Measurements from ENCODE around the gene NGFR.

- TF ChIP-seq CTCF (conservative IDR thresholded peaks at IDR 0.05; ENCODE audit: low read length) (no peak), EZH2phosphoT487 (IDR thresholded peaks at IDR 0.05; ENCODE audit: borderline replicate concordance, low read depth, low read length) (no peak)
Measured at GRCh38 chr17:49447628-49448302, 47.3 kb upstream of the NGFR start.

Measured in OCI-LY7 (cell line).